ENCODE data around the gene HAPLN2.
A peak's percentile ranks its signal among the peaks of the same experiment; 100 is the strongest.
"Not testable (repeated sequence)": the region's sequence is repeated elsewhere in the genome, so short reads cannot be mapped to it uniquely, and the experiment has no call there.

The HAPLN2 gene

DNA sequence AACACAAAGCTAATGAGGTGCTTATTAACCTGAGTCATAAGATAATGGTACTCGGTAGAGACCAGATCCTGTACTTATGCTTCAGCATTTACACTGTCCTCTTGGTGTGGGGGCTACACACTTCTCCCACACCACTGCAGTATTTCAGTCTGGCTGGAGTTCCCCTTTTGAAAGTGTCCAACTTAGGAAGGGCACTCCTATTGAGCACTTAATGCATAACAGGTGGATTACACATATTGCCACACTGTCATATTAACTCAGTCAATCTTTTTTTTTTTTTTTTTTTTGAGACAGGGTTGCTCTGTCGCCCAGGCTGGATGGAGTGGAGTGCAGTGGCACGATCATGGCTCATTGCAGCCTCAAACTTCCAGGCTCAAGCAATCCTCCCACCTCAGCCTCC, 19.4 kb upstream of the HAPLN2 start:
- peaks cover 50% of the 10 kb centered on the region for H3K36me3 ChIP-seq
- TF ChIP-seq, protein P1, sequence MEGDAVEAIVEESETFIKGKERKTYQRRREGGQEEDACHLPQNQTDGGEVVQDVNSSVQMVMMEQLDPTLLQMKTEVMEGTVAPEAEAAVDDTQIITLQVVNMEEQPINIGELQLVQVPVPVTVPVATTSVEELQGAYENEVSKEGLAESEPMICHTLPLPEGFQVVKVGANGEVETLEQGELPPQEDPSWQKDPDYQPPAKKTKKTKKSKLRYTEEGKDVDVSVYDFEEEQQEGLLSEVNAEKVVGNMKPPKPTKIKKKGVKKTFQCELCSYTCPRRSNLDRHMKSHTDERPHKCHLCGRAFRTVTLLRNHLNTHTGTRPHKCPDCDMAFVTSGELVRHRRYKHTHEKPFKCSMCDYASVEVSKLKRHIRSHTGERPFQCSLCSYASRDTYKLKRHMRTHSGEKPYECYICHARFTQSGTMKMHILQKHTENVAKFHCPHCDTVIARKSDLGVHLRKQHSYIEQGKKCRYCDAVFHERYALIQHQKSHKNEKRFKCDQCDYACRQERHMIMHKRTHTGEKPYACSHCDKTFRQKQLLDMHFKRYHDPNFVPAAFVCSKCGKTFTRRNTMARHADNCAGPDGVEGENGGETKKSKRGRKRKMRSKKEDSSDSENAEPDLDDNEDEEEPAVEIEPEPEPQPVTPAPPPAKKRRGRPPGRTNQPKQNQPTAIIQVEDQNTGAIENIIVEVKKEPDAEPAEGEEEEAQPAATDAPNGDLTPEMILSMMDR (IDR thresholded peaks at IDR 0.05; ENCODE audit: low read depth, low read length) = peak; percentile 13; the same call in 1 of the 2 replicates
- H3K4me3 ChIP-seq (ENCODE audit: low read depth, low read length) = no peak overlapping the region
- no peak for DNase-seq
- H3K27me3 ChIP-seq = no peaks in the 10 kb centered on the region
- no peaks in the 10 kb centered on the region for H3K9me3 ChIP-seq
- peaks cover 3% of the 10 kb centered on the region; the same call in 1 of the 2 replicates for H3K4me1 ChIP-seq

DNA sequence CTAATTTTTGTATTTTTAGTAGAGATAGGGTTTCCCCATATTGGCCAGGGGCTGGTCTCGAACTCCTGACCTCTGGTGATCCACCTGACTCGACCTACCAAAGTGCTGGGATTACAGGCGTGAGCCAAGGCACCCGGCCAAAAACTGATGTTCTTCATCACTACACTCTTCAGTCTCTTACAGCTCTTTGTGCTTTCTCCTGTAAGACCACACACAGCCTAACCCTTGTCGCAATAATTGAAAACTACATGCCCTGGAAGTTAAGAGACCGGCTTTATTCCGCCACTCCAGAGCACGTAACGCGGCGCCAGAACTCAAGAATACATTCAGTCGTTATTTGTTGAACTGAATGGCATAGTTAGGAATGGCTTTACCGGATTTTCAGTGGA, 18.5 kb upstream of the HAPLN2 start:
- DNase-seq = no peak
- Histone ChIP-seq H3K4me3 (ENCODE audit: low read depth, low read length) (peak overlapping the region; percentile 82), H3K4me1 (peaks cover 3% of the 10 kb centered on the region; the same call in 1 of the 2 replicates), H3K36me3 (peaks cover 41% of the 10 kb centered on the region), H3K9me3 (no peaks in the 10 kb centered on the region), H3K27me3 (no peaks in the 10 kb centered on the region)
- TF ChIP-seq, protein P1 (IDR thresholded peaks at IDR 0.05; ENCODE audit: low read depth, low read length) = no peak

DNA sequence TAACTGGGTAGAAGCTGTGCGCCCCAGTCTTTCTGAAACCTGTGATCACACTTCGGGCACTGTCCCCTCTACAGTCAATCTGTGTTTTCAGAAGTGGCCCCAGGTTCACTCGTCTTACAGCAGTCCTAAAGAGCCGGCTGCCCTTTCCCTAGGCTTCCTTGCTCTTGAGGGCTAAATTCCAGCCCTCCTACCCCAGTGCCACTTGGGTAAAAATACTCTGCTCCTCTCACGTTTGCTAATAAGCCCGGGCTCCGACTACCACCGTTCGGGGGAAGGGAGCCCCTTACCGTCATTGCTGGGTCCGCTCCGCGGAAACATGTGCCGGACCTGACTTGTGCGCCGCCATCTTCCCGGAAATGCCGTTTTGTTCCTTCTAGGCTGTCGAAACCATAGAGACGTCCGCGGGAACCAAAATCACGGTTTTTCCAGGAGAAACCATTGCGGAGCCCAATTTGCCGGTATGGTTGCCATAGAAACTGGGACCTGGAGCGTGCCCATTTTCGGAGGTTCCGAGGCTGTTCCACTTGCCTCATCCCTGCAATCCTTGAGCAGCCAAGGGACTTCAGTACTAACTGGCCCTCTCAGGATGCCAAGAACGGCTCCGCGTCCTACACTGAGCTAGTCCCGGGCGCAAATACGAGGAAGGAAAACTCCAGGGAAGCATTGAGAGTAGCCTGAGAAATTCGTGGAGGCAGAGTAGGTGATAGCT, 17.9 kb upstream of the HAPLN2 start, which contains the start of gene GPATCH4:
Gene GPATCH4, minus strand, starts transcription at position 358 of the 709 bp plus-strand sequence.
- TF ChIP-seq, protein P1 (IDR thresholded peaks at IDR 0.05; ENCODE audit: low read depth, low read length) = no peak
- Histone ChIP-seq H3K27me3 (no peaks in the 10 kb centered on the region), H3K4me1 (peaks cover 3% of the 10 kb centered on the region; the same call in 1 of the 2 replicates), H3K9me3 (no peaks in the 10 kb centered on the region), H3K4me3 (ENCODE audit: low read depth, low read length) (peak within 1 kb of the TSS; percentile 82), H3K36me3 (peaks cover 35% of the 10 kb centered on the region)
- peak; percentile 78 for DNase-seq

DNA sequence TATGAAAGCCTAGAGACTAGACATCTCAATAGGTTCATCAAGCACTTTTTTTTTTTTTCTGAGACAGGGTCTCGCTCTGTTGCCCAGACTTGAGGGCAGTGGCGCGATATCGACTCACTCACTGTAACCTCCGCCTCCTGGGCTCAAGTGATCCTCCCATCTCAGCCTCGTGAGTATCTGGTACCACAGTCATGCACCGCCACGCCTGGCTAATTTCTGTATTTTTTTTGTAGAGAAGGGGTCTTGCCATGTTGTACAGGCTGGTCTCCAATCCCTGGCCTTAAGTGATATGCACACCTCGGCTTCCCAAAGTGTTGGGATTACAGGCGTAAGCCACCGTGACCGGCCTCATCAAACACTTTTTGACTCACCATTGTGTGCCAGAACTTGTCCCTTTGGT, 17.3 kb upstream of the HAPLN2 start:
- Histone ChIP-seq H3K27me3 (no peaks in the 10 kb centered on the region), H3K4me3 (ENCODE audit: low read depth, low read length) (peak overlapping the region; percentile 82), H3K9me3 (no peaks in the 10 kb centered on the region), H3K4me1 (peaks cover 3% of the 10 kb centered on the region; the same call in 1 of the 2 replicates), H3K36me3 (peaks cover 29% of the 10 kb centered on the region)
- TF ChIP-seq, protein P1 (IDR thresholded peaks at IDR 0.05; ENCODE audit: low read depth, low read length) = no peak
- no peak for DNase-seq

DNA sequence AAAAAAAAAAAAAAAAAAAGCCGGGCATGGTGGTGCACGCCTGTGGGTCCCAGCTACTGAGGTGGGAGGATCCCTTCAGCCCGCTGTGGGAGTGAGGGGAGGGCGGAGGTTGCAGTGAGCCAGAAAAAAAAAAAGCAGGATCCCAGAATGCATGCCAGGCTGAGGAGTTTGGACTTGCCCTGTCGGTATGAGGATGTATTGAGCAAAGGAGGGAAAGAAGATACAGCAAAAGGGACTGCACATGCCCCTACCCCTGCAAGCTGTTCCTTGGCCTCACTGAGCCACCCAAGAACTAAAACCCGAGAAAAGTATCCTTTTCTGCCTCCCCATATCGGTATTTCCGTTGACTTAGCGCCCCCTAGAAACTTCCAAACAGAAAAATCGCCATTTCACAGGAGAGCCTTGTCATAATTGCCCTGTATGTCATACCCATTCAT, 16.6 kb upstream of the HAPLN2 start:
- Histone ChIP-seq H3K27me3 (no peaks in the 10 kb centered on the region), H3K4me1 (peaks cover 3% of the 10 kb centered on the region; the same call in 1 of the 2 replicates), H3K9me3 (no peaks in the 10 kb centered on the region), H3K4me3 (ENCODE audit: low read depth, low read length) (no peak overlapping the region), H3K36me3 (peaks cover 22% of the 10 kb centered on the region)
- TF ChIP-seq, protein P1 (IDR thresholded peaks at IDR 0.05; ENCODE audit: low read depth, low read length) = peak; percentile 70
- DNase-seq = no peak

DNA sequence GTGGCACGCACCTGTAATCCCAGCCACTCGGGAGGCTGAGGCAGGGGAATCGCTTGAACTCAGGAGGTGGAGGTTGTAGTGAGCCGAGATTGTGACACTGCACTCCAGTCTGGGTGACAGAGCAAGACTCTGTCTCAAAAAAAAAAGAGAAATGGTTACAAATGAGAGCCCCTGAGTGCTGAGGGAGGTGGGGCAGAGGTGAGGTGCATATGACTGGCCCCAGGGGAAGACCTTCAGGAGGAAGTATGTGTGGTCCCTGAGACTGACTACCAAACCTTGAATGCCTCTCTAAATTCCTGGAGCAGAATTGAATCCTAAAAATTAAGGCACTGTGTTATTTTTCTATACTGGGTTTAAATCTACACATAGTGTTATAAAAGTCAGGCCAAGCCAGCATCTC, 11.9 kb upstream of the HAPLN2 start:
- H3K9me3 ChIP-seq; H3K27me3 ChIP-seq; H3K4me3 ChIP-seq (ENCODE audit: low read depth, low read length); H3K4me1 ChIP-seq; H3K36me3 ChIP-seq; DNase-seq: not testable (repeated sequence)

Measured in BE2C (cell line).